Ramos (cell line): ENCODE measurements around the gene DEPDC5.

ENCODE experiments used
- in situ Hi-C: fragments of 300-500 bp; cut with MboI; formaldehyde crosslinking; loops from one replicate; pipeline ENCODE4 v1.14.3; 2022; ENCODE audit warnings: low sequenced_read_pairs; ENCODE audit not compliant: unreplicated experiment

Gene DEPDC5

GRCh38 chr22:31844941-31845340 is 91.1 kb downstream of the DEPDC5 start:
- in situ Hi-C loops = no loop called here

GRCh38 chr22:31846161-31847115 is 92.6 kb downstream of the DEPDC5 start:
- in situ Hi-C loops = no loop called here

- in situ Hi-C loops = no loop called here
Observed at GRCh38 chr22:31848411-31848810, 94.6 kb downstream of the DEPDC5 start.

- in situ Hi-C loops = no loop called here
Observed at GRCh38 chr22:31850135-31850534, 96.3 kb downstream of the DEPDC5 start.

- in situ Hi-C loops = no loop called here
Observed at GRCh38 chr22:31852691-31853421, 99.0 kb downstream of the DEPDC5 start.

GRCh38 chr22:31853736-31854495 is 100.1 kb downstream of the DEPDC5 start:
- in situ Hi-C loops = no loop called here

- in situ Hi-C loops = no loop called here
Observed at GRCh38 chr22:31857247-31857646, 103.4 kb downstream of the DEPDC5 start.

- in situ Hi-C loops = no loop called here
Observed at GRCh38 chr22:31861226-31861840, 107.5 kb downstream of the DEPDC5 start.

GRCh38 chr22:31866918-31867317 is 113.1 kb downstream of the DEPDC5 start:
- in situ Hi-C loops = no loop called here

GRCh38 chr22:31867386-31868153 is 113.8 kb downstream of the DEPDC5 start:
- in situ Hi-C loops = no loop called here

GRCh38 chr22:31869739-31870138 is 115.9 kb downstream of the DEPDC5 start:
- in situ Hi-C loops = no loop called here

- in situ Hi-C loops = no loop called here
Observed at GRCh38 chr22:31870890-31871289, 117.1 kb downstream of the DEPDC5 start.

GRCh38 chr22:31871480-31871879 is 117.7 kb downstream of the DEPDC5 start:
- in situ Hi-C loops = no loop called here

GRCh38 chr22:31872209-31872608 is 118.4 kb downstream of the DEPDC5 start:
- in situ Hi-C loops = no loop called here

- in situ Hi-C loops = no loop called here
Observed at GRCh38 chr22:31874821-31875220, 121.0 kb downstream of the DEPDC5 start.

GRCh38 chr22:31876156-31876920 is 122.5 kb downstream of the DEPDC5 start:
- in situ Hi-C loops = no loop called here

GRCh38 chr22:31879585-31879984 is 125.8 kb downstream of the DEPDC5 start:
- in situ Hi-C loops = no loop called here

GRCh38 chr22:31881200-31881599 is 127.4 kb downstream of the DEPDC5 start:
- in situ Hi-C loops = no loop called here

GRCh38 chr22:31881865-31882264 is 128.0 kb downstream of the DEPDC5 start:
- in situ Hi-C loops = no loop called here
